AG09319 (cell line): Measurements from ENCODE around the gene RARRES1.

Source experiments
- DNase-seq: peaks from one replicate; pipeline ENCODE4 v3.0.0-alpha.2; 2010; ENCODE audit warnings: low read depth; ENCODE audit errors: extremely low read depth
- TF ChIP-seq, protein P1 (sequence below): IDR thresholded peaks from 2 replicates; pipeline ENCODE4 v1.5.1; 2011; ENCODE audit warnings: low read depth, mild to moderate bottlenecking, inconsistent platforms, low read length, moderate library complexity

Gene RARRES1

GRCh38 chr3:158668506-158668905 is 63.8 kb downstream of the RARRES1 start:
- TF ChIP-seq, protein P1, sequence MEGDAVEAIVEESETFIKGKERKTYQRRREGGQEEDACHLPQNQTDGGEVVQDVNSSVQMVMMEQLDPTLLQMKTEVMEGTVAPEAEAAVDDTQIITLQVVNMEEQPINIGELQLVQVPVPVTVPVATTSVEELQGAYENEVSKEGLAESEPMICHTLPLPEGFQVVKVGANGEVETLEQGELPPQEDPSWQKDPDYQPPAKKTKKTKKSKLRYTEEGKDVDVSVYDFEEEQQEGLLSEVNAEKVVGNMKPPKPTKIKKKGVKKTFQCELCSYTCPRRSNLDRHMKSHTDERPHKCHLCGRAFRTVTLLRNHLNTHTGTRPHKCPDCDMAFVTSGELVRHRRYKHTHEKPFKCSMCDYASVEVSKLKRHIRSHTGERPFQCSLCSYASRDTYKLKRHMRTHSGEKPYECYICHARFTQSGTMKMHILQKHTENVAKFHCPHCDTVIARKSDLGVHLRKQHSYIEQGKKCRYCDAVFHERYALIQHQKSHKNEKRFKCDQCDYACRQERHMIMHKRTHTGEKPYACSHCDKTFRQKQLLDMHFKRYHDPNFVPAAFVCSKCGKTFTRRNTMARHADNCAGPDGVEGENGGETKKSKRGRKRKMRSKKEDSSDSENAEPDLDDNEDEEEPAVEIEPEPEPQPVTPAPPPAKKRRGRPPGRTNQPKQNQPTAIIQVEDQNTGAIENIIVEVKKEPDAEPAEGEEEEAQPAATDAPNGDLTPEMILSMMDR, result no peak
- DNase-seq, result no peak

- TF ChIP-seq, protein P1, result no peak
- DNase-seq, result no peak
These were observed 65.8 kb downstream of the RARRES1 start for GRCh38 chr3:158666416-158666815.

DNA sequence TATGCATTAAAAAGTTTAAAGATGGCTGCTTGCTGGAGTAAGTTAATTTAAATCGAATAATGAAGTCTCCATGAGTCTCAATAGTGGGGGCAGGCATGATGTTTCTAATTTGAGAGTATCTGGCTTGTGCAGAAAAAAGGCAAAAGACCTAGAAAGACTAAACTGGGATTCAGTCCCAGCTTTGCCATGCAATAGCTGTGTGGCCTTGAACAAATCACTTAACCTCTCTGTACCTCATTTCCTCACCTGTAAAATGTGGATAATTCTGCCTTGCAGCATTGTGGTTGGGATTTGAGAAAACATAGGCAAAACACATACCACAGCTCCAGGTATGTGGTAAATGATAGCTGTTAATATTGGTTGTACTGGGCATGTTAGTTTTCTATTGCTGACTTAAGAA is 68.4 kb downstream of the RARRES1 start:
- DNase-seq, result no peak
- TF ChIP-seq, protein P1, result no peak

- no peak for DNase-seq
- TF ChIP-seq, protein P1, result no peak
These were observed 69.0 kb downstream of the RARRES1 start for GRCh38 chr3:158663246-158663645.

DNA sequence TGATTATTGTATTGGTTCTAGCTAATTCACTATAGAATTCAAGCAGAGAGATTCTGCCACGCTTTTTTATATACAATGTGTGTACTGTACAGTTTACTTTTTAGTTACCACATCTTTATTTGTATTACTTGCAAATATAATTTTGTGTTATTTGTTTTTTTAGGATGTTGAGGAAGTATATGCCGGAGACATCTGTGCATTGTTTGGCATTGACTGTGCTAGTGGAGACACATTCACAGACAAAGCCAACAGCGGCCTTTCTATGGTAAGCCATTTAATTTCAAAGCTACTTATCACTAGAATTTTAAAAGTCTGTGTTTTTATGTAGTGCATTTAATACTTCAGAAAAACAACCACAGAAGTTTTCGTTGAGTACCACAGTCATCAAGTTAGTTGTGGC is 71.5 kb downstream of the RARRES1 start:
- no peak for DNase-seq
- TF ChIP-seq, protein P1, result no peak

- no peak for DNase-seq
- TF ChIP-seq, protein P1, result peak; percentile 83
These were observed 72.6 kb downstream of the RARRES1 start for GRCh38 chr3:158659454-158660237.

DNA sequence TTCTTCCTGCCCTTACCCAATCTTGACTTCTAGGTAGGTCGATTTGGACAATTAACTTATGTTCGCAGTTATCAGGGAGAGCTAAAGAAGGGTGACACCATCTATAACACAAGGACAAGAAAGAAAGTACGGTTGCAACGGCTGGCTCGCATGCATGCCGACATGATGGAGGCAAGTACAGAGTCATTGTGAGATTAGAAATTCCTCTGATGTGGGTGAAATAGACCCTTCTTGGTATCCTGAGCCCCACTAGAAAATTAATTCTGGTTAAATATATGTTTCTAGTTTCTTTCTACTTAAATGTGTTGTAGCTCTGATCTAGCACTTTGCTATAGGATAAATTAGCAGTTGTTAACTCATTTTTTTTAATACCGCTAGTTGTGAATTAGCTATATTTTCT is 73.4 kb downstream of the RARRES1 start:
- DNase-seq, result no peak
- TF ChIP-seq, protein P1, result no peak
